ENCODE results near the gene PCSK5. TPM values are rescaled to one million over a fixed set of nuclear protein-coding genes. Genes with fewer than 3 reads are reported as not detected.

PCSK5 gene
- total RNA-seq, 1 experiment from 2014 or later, result 6.9 TPM

DNA sequence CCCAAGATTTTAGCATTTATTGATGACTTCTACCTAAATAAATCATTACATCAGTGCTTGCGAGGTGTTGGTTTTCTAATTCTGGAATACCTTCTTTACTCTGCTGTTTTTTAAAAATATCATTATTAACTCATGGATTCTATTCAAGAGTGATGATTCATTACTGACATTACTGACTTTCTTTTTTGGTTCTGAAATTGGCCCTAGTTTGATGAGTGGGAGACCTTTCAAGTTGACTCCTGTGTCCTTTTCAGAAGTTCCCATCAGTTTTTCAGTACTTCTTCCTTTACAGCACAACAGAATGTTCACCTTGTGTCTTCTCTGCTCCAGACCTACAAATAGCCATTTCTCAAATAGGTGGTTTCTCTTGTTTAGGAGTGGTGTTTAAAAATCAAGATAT, 114.1 kb downstream of the PCSK5 start:
- POLR2A ChIA-PET, result no interaction called here
- no peaks in the 10 kb centered on the region for H4K20me1 ChIP-seq (ENCODE audit: insufficient read depth)
- ATAC-seq (no peak), DNase-seq (ENCODE audit: low read depth, low spot score) (no peak)
- H3K27ac ChIP-seq (ENCODE audit: low read depth, low read length), result no peak overlapping the region
- H3K27me3 ChIP-seq (ENCODE audit: insufficient read depth, low read length), result no peaks in the 10 kb centered on the region
- no peaks in the 10 kb centered on the region for H3K9me3 ChIP-seq (ENCODE audit: control insufficient read depth in 1 of 2, insufficient read depth in 1 of 2, low read depth in 1 of 2, low read length in 2 of 2)
- CTCF ChIA-PET, result no interaction called here
- no peaks in the 10 kb centered on the region for H3K9me2 ChIP-seq (ENCODE audit: insufficient read depth)
- no peak overlapping the region for H3K4me2 ChIP-seq (ENCODE audit: low read length)
- TF ChIP-seq POLR2A (IDR thresholded peaks at IDR 0.05; ENCODE audit: borderline replicate concordance, extremely low read depth, insufficient read depth, insufficient read length), result no peak
- TF ChIP-seq EZH2 (IDR thresholded peaks at IDR 0.05), result no peak
- TF ChIP-seq EZH2phosphoT487 (IDR thresholded peaks at IDR 0.05; ENCODE audit: borderline replicate concordance), result no peak
- no peak for TF ChIP-seq EGR1 (IDR thresholded peaks at IDR 0.05; ENCODE audit: low read depth)
- no peak for TF ChIP-seq YY1 (IDR thresholded peaks at IDR 0.05; ENCODE audit: extremely low read depth, insufficient replicate concordance, low read depth, low read length)
- no peak for TF ChIP-seq SP1 (IDR thresholded peaks at IDR 0.05; ENCODE audit: low read depth)
- no peak for TF ChIP-seq FOSL1 (IDR thresholded peaks at IDR 0.05; ENCODE audit: low read depth)
- TF ChIP-seq ELF1 (IDR thresholded peaks at IDR 0.05; ENCODE audit: borderline replicate concordance, low read depth), result no peak
- TF ChIP-seq JUND (IDR thresholded peaks at IDR 0.05), result no peak
- TF ChIP-seq SRF (IDR thresholded peaks at IDR 0.05; ENCODE audit: low read depth), result no peak
- TF ChIP-seq, protein P1, sequence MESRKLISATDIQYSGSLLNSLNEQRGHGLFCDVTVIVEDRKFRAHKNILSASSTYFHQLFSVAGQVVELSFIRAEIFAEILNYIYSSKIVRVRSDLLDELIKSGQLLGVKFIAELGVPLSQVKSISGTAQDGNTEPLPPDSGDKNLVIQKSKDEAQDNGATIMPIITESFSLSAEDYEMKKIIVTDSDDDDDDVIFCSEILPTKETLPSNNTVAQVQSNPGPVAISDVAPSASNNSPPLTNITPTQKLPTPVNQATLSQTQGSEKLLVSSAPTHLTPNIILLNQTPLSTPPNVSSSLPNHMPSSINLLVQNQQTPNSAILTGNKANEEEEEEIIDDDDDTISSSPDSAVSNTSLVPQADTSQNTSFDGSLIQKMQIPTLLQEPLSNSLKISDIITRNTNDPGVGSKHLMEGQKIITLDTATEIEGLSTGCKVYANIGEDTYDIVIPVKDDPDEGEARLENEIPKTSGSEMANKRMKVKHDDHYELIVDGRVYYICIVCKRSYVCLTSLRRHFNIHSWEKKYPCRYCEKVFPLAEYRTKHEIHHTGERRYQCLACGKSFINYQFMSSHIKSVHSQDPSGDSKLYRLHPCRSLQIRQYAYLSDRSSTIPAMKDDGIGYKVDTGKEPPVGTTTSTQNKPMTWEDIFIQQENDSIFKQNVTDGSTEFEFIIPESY (IDR thresholded peaks at IDR 0.05; ENCODE audit: extremely low read depth, insufficient replicate concordance, low read length), result no peak
- TF ChIP-seq, protein P2, sequence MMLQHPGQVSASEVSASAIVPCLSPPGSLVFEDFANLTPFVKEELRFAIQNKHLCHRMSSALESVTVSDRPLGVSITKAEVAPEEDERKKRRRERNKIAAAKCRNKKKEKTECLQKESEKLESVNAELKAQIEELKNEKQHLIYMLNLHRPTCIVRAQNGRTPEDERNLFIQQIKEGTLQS (IDR thresholded peaks at IDR 0.05), result no peak
- no peak for TF ChIP-seq POLR2AphosphoS5 (IDR thresholded peaks at IDR 0.05; ENCODE audit: low read depth, low read length)
- no peak for TF ChIP-seq SIN3A (IDR thresholded peaks at IDR 0.05; ENCODE audit: low read depth)
- no peak for TF ChIP-seq TCF7L2 (IDR thresholded peaks at IDR 0.05; ENCODE audit: borderline replicate concordance, extremely low read depth, insufficient read depth, insufficient read length)
- H3K4me1 ChIP-seq (ENCODE audit: control insufficient read depth in 1 of 2, insufficient read depth in 2 of 2, low read length in 2 of 2), result no peaks in the 10 kb centered on the region
- no peak overlapping the region for H2AFZ ChIP-seq (ENCODE audit: low read depth, low read length, poor library complexity, severe bottlenecking)
- H3K9ac ChIP-seq (ENCODE audit: low read length), result no peak overlapping the region
- no peaks in the 10 kb centered on the region for H3K79me2 ChIP-seq (ENCODE audit: insufficient read depth, low read length)
- no peaks in the 10 kb centered on the region for H3K36me3 ChIP-seq (ENCODE audit: control insufficient read depth in 1 of 2, insufficient read depth in 2 of 2, low read length in 2 of 2)
- RAD21 ChIA-PET (ENCODE audit: low non-redundant PET in 1 of 2, low total read pairs in 2 of 2, uncharacterized antibody in 2 of 2, unreplicated experiment in 2 of 2), result no interaction called here
- no peak overlapping the region for H3K4me3 ChIP-seq (replicated peaks in 1 of 2; ENCODE audit: low read depth in 1 of 2, low read length in 2 of 2)
- intact Hi-C loops (cut with micrococcal nuclease), result no loop called here
- no TSS peak for BruUV-seq (replicated peaks)
